SK-N-SH (cell line): ENCODE results near the gene YJEFN3.

ENCODE experiments used
- FOXJ3 ChIP-seq: sonication (generic); formaldehyde crosslinking; IDR thresholded peaks from 2 replicates; pipeline ENCODE4 v1.5.1; 2020; ENCODE audit warnings: mild to moderate bottlenecking, missing genetic modification reagents
- NFIC ChIP-seq: IDR thresholded peaks from 2 replicates; pipeline ENCODE4 v1.4.0; 2012; ENCODE audit warnings: borderline replicate concordance
- NRF1 ChIP-seq: IDR thresholded peaks from 2 replicates; pipeline ENCODE4 v1.6.1; 2012; ENCODE audit warnings: low read depth, mild to moderate bottlenecking, low read length
- POLR2AphosphoS5 ChIP-seq: IDR thresholded peaks from 2 replicates; pipeline ENCODE4 v1.6.1; 2012; ENCODE audit warnings: low read depth, low read length
- RAD21 ChIP-seq: IDR thresholded peaks from 2 replicates; pipeline ENCODE4 v1.6.1; 2012; ENCODE audit warnings: mild to moderate bottlenecking, low read length
- RFX5 ChIP-seq: IDR thresholded peaks from 2 replicates; pipeline ENCODE4 v1.6.1; 2012; ENCODE audit warnings: mild to moderate bottlenecking, improper control_type of control experiment, low read length
- TAF1 ChIP-seq: IDR thresholded peaks from 2 replicates; pipeline ENCODE4 v1.6.1; 2012; ENCODE audit warnings: low read depth, mild to moderate bottlenecking, low read length, moderate library complexity, borderline replicate concordance
- TF ChIP-seq, protein P1 (sequence below): fragments of 200-600 bp; sonication (generic); IDR thresholded peaks from 2 replicates; pipeline ENCODE4 v1.6.1; 2017; ENCODE audit warnings: antibody characterized with exemption, mild to moderate bottlenecking, moderate library complexity

DNA sequence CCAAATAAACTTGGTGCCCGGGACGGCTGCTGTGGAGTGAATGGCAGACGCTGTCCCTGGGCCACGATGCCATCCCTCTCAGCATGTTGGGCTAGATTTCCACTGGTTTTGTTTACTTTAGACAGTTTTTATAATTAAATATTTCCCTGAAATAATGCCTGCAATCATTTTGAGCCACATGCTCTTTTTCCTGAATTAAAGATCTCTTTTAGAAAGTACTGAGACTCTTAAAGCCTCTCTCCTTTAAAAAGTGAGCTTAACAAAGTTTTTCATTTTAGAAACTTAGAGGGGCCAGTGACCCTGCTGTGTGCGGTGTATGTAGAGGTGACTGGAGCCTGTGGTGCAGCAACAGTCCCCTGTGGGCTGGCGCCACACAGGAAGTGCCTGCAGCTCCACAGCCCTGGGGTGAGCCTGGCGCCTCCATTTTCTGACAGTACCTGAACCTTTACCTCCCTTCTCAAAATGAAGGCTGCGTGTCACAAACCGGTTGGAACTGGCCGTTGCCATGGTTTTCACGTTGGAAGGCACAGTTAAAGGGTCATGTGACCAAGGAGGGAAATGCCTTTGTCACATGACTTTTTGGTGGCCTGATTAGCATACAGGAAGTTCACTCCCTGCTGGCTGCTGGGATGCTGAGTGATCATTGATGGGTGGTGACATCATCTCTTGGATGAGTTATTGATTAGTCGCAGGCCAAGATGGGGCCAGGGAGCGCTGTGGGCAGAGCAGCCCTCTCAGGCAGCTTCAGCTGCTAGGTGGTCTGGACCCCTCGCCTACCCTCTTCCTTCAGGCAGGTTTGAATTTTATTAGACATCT lies 39.6 kb upstream of the YJEFN3 start:
- TF ChIP-seq RFX5 = no peak
- 0 out of 2 replicates have a peak, but pooled peaks have one; percentile 41 for TF ChIP-seq POLR2AphosphoS5
- TF ChIP-seq RAD21 = no peak
- TF ChIP-seq, protein P1, sequence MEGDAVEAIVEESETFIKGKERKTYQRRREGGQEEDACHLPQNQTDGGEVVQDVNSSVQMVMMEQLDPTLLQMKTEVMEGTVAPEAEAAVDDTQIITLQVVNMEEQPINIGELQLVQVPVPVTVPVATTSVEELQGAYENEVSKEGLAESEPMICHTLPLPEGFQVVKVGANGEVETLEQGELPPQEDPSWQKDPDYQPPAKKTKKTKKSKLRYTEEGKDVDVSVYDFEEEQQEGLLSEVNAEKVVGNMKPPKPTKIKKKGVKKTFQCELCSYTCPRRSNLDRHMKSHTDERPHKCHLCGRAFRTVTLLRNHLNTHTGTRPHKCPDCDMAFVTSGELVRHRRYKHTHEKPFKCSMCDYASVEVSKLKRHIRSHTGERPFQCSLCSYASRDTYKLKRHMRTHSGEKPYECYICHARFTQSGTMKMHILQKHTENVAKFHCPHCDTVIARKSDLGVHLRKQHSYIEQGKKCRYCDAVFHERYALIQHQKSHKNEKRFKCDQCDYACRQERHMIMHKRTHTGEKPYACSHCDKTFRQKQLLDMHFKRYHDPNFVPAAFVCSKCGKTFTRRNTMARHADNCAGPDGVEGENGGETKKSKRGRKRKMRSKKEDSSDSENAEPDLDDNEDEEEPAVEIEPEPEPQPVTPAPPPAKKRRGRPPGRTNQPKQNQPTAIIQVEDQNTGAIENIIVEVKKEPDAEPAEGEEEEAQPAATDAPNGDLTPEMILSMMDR = no peak
- no peak for TF ChIP-seq FOXJ3 (CRISPR knock-in tag)
- TF ChIP-seq TAF1 = peak; percentile 74; the same call in 1 of the 2 replicates
- TF ChIP-seq NFIC = no peak; the same call in 1 of the 2 replicates
- no peak for TF ChIP-seq NRF1
